OCI-M2 (cell line): ENCODE results near the gene EPN2.

Source experiments
- DNase-seq: peaks from one replicate; lab custom pipeline; 2025; ENCODE audit not compliant: unreplicated experiment; lab: John Stamatoyannopoulos, UW

The EPN2 gene

GRCh38 chr17:19238167-19238505, 970 bp downstream of the EPN2 start:
- no peak for DNase-seq

- no peak for DNase-seq
Observed at GRCh38 chr17:19239544-19239943, 2.4 kb downstream of the EPN2 start.

DNA sequence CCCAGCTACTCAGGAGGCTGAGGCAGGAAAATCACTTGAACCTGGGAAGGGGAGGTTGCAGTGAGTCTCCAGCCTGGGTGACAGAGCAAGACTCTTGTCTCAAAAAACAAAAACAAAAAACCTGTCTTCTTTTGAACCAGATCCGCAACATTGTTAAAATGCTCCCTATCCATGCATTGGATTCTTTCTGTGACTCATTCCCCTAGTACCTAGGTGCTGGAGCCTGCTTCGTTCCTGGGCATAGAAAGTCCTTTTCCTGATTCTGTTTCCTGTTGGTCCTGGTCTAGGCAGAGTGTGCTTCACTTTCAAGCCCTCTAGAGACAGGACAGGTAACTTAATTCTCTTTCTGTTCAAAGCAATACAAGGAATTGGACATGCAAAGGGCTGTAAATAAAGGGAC, 5.2 kb downstream of the EPN2 start:
- DNase-seq: no peak

GRCh38 chr17:19242926-19243325, 5.8 kb downstream of the EPN2 start:
- no peak for DNase-seq

DNA sequence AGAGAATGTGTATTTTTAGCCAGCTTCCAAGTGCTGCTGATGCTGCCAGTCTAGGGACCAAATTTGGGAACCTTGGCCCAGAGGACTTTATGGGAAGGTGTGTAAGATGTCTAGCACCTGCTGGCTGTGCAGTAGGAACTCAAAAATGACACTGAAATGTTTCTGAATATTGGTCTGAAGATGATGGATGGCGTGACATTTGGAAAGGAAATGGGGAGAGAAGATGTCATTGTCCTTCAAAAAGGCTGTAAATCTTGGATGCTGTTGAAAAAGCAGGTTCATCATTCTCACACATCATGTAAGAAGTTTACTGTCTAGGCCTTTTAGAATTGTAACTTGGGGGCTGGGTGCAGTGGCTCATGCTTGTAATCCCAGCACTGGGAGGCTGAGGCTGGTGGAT, 6.7 kb downstream of the EPN2 start:
- DNase-seq: no peak

GRCh38 chr17:19244357-19244756, 7.2 kb downstream of the EPN2 start:
- no peak for DNase-seq

GRCh38 chr17:19244781-19245180, 7.6 kb downstream of the EPN2 start:
- no peak for DNase-seq

DNA sequence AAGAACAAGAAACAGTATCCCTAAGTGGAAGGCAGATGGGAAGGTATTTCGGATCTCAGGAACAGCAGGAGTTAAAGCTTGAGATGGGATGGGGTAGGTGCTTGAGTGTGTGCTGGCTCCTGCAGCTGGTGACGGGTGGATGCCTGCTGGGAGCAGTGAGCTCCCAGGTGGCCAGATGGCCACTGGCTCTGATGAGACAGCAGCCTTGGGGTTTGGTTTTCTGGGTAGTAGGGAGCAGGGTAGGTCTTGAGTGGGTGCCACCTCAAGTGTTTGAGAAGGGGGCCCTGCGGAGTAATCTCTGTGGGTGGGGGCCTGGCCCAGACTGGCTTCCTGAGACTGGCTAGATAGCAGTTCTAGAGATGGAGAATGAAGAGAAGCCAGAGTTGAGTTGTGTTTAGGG, 10.3 kb downstream of the EPN2 start:
- DNase-seq: no peak

GRCh38 chr17:19248151-19248927, 11.2 kb downstream of the EPN2 start:
- no peak for DNase-seq

DNA sequence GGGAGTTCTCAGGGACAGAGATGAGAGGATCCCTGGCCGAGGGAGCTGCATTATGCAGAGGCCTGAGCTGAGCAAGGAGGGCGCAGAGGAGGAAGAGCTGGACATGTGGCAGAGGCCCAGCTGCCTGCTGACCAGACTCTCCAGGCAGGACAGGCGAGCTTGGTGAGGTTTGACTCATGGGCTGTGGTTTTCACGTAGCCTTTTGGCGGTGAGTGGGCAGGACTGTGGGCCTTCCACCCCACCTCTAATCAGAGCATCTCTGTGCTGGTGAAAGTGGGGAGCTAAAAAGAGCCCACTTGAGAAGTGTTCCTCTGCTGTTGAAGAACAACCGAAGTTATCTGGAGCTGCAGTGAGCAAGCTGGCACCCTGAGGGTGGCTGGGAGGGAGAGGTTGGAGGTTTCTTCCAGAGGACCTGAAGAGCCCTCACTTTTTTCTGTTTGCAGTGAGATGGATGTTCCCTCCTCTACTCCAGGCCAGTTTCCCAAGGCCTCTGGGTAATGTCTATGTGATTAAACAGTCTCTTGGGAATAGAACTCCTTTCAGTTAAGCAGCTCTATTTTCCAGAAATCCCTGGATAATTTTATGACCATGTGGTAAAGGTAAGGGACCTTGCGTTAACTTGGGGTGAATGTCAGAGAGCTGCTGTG, 11.9 kb downstream of the EPN2 start:
- no peak for DNase-seq

DNA sequence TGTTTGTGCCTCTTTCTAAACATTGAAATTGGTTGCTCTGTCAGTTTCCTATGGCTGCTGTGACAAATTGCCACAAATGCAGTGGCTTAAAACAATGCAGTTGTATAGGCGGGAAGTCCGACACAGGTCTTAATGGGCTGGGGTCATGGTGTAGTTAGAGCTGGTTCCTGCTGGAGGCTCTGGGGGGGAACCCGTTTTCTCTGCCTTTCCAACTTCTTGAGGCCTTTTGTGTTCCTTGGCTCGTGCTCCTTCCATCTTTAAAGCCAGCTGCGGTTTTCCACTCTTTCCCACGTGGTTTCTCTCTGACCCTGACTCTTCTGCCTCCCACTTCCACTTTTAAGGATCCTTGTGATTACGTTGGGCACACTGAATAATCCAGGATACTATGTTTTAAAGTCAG, 12.5 kb downstream of the EPN2 start:
- no peak for DNase-seq

GRCh38 chr17:19250421-19251173, 13.4 kb downstream of the EPN2 start:
- DNase-seq: no peak

DNA sequence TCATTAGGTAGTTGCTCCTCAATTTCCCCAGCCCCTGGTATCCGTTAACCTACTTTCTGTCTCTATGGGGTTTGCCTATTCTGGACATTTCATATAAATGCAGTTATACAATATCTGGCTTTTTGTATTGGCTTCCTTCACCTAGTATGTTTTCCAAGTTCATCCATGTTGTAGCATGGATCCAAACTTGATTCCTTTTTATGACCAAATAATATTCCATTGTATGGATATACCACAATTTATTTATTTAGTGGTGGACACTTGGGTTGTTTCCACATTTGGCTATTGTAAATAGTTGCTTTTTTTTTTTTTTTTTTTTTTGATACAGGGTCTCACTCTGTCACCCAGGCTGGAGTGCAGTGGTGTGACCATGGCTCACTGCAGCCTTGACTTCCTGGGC, 15.9 kb downstream of the EPN2 start:
- no peak for DNase-seq

DNA sequence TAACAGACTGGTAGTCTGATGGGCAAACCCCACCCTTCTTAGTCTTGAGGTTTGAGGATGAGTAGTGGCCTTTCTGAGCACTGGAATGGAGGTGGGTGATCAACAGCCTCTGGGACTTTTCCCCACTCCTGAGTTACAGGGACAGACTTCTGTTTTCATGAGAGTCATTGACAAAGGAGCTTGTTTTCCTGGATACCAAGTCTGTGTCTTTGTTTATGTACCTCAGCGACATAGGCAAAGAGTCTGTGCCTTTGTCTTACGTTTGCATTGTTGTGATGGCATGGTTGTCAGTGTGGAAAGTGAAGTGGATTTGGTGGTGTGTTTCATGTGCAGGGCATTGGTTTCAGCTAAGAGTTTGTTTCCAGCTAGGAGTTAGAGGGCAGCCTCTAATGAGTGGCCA, 17.5 kb downstream of the EPN2 start:
- DNase-seq: no peak

GRCh38 chr17:19255279-19255678, 18.1 kb downstream of the EPN2 start:
- DNase-seq: no peak

DNA sequence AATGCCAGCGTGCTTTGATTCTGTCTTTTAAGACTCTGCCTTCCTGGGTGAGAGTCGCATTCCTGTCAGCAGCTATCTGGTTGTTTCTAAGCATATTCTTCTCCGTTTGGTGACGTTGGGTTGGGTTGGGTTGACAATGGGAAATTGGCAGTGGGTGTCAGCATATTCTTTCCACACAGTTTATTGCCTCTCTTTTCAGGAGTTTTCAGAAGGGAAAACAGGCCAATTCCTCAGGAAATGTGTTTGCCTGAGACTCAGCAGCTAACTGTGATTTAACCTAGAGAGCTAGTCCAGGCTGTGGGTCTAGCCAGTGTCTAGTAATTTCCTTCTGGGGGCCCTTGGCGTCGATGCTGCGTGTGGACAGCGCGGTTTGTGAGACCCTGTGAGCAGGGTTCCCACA, 21.2 kb downstream of the EPN2 start:
- DNase-seq: no peak

DNA sequence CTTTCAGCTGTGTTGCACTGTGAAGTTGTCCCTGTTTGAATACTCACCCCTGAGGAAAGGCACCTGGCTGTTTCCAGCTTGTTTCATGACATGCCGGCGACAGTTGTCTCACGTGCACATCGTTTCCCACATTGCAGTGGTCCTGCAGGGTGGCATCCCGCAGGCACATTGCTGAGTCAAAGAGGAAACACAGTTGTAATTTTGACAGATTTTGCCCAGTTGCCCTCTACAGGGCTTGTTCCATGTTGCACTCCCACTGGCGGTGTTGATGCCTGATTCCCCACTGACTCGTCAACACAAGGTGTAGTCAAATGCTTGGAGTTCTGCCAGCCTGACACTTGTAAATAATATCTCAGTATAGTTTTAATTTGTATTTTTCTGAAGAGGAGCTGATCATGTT, 23.8 kb downstream of the EPN2 start:
- no peak for DNase-seq

GRCh38 chr17:19261426-19261825, 24.3 kb downstream of the EPN2 start:
- no peak for DNase-seq

DNA sequence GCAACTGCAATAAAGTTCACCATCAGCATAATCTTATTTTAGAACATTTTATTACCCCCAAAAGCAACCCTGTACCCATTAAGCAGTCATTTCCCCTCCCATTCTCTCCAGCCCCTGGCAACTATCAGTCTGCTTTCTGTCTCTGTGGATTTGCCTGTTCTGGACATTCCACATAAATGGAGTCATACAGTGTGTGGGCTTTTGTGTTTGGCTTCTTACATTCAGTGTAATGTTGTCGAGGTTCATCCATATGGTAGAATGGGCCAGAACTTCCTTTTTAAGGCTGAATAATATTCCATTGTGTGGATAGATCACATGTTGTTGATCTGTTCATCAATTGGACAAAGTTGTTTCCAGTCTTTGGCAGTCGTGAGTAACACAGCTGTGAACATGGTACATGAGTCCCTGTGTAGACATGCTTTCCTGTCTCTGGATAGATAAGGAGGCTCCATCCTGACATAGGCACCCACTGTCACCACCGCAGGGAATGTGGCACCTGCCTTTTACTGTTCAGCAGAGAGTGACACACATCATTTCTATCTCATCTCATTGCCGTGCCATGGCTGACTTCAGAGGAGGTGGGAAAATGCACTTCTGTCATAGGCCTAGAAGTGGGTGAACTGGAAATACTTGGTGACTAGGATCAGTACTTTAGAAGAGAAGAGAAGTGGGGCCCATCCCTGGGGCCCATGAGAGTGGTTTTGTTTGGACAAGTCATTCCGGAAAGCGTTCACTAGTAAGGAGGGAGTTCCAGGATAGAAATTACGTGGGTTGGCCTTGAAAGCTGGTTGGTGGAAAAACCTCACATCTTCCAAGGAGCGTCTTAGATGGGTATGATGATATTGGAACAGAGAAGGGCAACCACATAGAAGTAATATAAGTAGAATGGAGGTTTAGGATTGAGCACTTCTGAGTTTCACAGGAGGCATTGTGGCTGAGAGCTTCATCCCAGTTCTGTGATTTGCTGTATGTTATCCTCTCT, 25.8 kb downstream of the EPN2 start:
- DNase-seq: no peak

GRCh38 chr17:19263641-19264051, 26.5 kb downstream of the EPN2 start:
- no peak for DNase-seq

GRCh38 chr17:19264268-19264667, 27.1 kb downstream of the EPN2 start:
- DNase-seq: no peak
